Caco-2 (cell line): Measurements from ENCODE around the gene IFI27L1. TPM values are rescaled to one million over a fixed set of nuclear protein-coding genes. Genes with fewer than 3 reads are reported as not detected.

ENCODE experiments used
- BruUV-seq: library from RNA; stranded (reverse); fragments of 400-500 nt; replicated peaks from 2 replicates; lab custom pipeline; 2021; lab: Mats Ljungman, UMichigan
- CTCF ChIA-PET: fragments of 300-600 bp; sonication (Branson Sonifier 250); formaldehyde crosslinking; loops from one replicate; lab custom pipeline; 2022; ENCODE audit warnings: antibody characterized with exemption; lab: Charles Lee
- POLR2A ChIA-PET: fragments of 300-600 bp; sonication (Branson Sonifier 250); formaldehyde crosslinking; loops from one replicate; lab custom pipeline; 2022; ENCODE audit warnings: antibody characterized with exemption; lab: Charles Lee
- DNase-seq, 2 experiments: peaks; one replicate each; pipeline versions ENCODE4 v3.0.0 to v3.0.0-alpha.2; 2020 to 2022
- H3K27me3 ChIP-seq: replicated peaks from 2 replicates; pipeline ENCODE4 v1.6.0; 2011; ENCODE audit warnings: low read length; ENCODE audit not compliant: control insufficient read depth, insufficient read depth
- H3K36me3 ChIP-seq: 2 replicates; pipeline ENCODE4 v1.5.1; 2011; ENCODE audit warnings: low read length; ENCODE audit not compliant: control insufficient read depth, insufficient read depth
- H3K4me1 ChIP-seq: fragments of 250-450 bp; sonication (Bioruptor Pico); 2 replicates; pipeline ENCODE4 v1.5.1; 2020; ENCODE audit warnings: mild to moderate bottlenecking
- H3K4me3 ChIP-seq: 2 replicates; pipeline ENCODE4 v1.5.1; 2011; ENCODE audit warnings: low read depth, mild to moderate bottlenecking, control low read depth, low read length
- H3K9me3 ChIP-seq: fragments of 250-450 bp; sonication (Bioruptor Pico); 2 replicates; pipeline ENCODE4 v1.5.1; 2020; ENCODE audit warnings: mild to moderate bottlenecking, moderate library complexity
- H3K27ac Mint-ChIP-seq: one replicate; pipeline ENCODE4 v1.8.0; 2022; ENCODE audit warnings: mixed read lengths; ENCODE audit not compliant: unreplicated experiment
- H3K27me3 Mint-ChIP-seq: one replicate; pipeline ENCODE4 v1.8.0; 2022; ENCODE audit warnings: mixed read lengths; ENCODE audit not compliant: insufficient read depth, unreplicated experiment
- H3K36me3 Mint-ChIP-seq: one replicate; pipeline ENCODE4 v1.8.0; 2022; ENCODE audit warnings: mild to moderate bottlenecking, mixed read lengths; ENCODE audit not compliant: insufficient read depth, unreplicated experiment
- H3K4me1 Mint-ChIP-seq: one replicate; pipeline ENCODE4 v1.8.0; 2022; ENCODE audit warnings: low read depth, mixed read lengths; ENCODE audit not compliant: unreplicated experiment
- H3K4me3 Mint-ChIP-seq: one replicate; pipeline ENCODE4 v1.8.0; 2022; ENCODE audit warnings: mild to moderate bottlenecking, moderate library complexity, mixed read lengths; ENCODE audit not compliant: unreplicated experiment
- H3K9me3 Mint-ChIP-seq: one replicate; pipeline ENCODE4 v1.8.0; 2022; ENCODE audit warnings: mixed read lengths; ENCODE audit not compliant: unreplicated experiment
- CTCF ChIP-seq, 2 experiments: fragments of 200-600 bp in 1 of 2; IDR thresholded peaks; 1 replicate in 1 of 2; 2 replicates in 1 of 2; pipeline versions ENCODE4 v1.5.1 to v1.8.0; 2011 to 2022; ENCODE audit warnings: antibody characterized with exemption in 1 of 2, control low read depth in 1 of 2, inconsistent platforms in 1 of 2, low read depth in 1 of 2, low read length in 1 of 2, mild to moderate bottlenecking in 1 of 2, moderate library complexity in 1 of 2; ENCODE audit not compliant: insufficient read depth in 1 of 2, severe bottlenecking in 1 of 2, unreplicated experiment in 1 of 2
- intact Hi-C: fragments of 100-400 bp; cut with micrococcal nuclease; formaldehyde crosslinking; loops from one replicate; pipeline ENCODE4 v1.10.0; 2022; ENCODE audit not compliant: unreplicated experiment
- total RNA-seq: library from RNA; stranded (reverse); gene quantifications from 2 replicates; pipeline ENCODE4 v1.2.3, GENCODE V29; 2022

IFI27L1 gene
- total RNA-seq, 1 experiment from 2014 or later: 13.6 TPM

- TF ChIP-seq CTCF (IDR thresholded peaks at IDR 0.05; ENCODE audit: insufficient read depth in 1 of 2, low read depth in 1 of 2, low read length in 1 of 2, severe bottlenecking in 1 of 2, unreplicated experiment in 1 of 2): no peak
Measured at GRCh38 chr14:94058674-94059138, 22.4 kb upstream of the IFI27L1 start.

GRCh38 chr14:94059998-94060397, 21.1 kb upstream of the IFI27L1 start:
- Mint-ChIP-seq H3K27ac (no peak overlapping the region), H3K4me1 (no peaks in the 10 kb centered on the region), H3K36me3 (peaks cover 65% of the 10 kb centered on the region), H3K27me3 (no peaks in the 10 kb centered on the region), H3K9me3 (no peaks in the 10 kb centered on the region), H3K4me3 (no peak overlapping the region)
- intact Hi-C loops: no loop called here
- no peak overlapping the region for H3K4me3 ChIP-seq
- H3K9me3 ChIP-seq: no peaks in the 10 kb centered on the region
- H3K27me3 ChIP-seq: no peaks in the 10 kb centered on the region
- ChIA-PET POLR2A (no interaction called here), CTCF (no interaction called here)
- no peaks in the 10 kb centered on the region; the same call in none of the 2 replicates for H3K36me3 ChIP-seq
- BruUV-seq: no TSS peak
- no peak for DNase-seq
- no peak for TF ChIP-seq CTCF (IDR thresholded peaks at IDR 0.05; ENCODE audit: insufficient read depth in 1 of 2, low read depth in 1 of 2, low read length in 1 of 2, severe bottlenecking in 1 of 2, unreplicated experiment in 1 of 2)
- no peaks in the 10 kb centered on the region for H3K4me1 ChIP-seq

More at GRCh38 chr14:94058674-94059138, 22.4 kb upstream of the IFI27L1 start:
- Mint-ChIP-seq H3K27ac (no peak overlapping the region), H3K4me1 (no peaks in the 10 kb centered on the region), H3K27me3 (no peaks in the 10 kb centered on the region), H3K36me3 (peaks cover 78% of the 10 kb centered on the region), H3K4me3 (no peak overlapping the region), H3K9me3 (no peaks in the 10 kb centered on the region)
- no peaks in the 10 kb centered on the region for H3K27me3 ChIP-seq
- H3K4me3 ChIP-seq: no peak overlapping the region
- intact Hi-C loops: no loop called here
- no peaks in the 10 kb centered on the region; the same call in none of the 2 replicates for H3K36me3 ChIP-seq
- POLR2A ChIA-PET: no interaction called here
- BruUV-seq: no TSS peak
- no peak for DNase-seq
- H3K4me1 ChIP-seq: no peaks in the 10 kb centered on the region
- CTCF ChIA-PET: no interaction called here
- H3K9me3 ChIP-seq: no peaks in the 10 kb centered on the region

GRCh38 chr14:94062344-94062940, 18.7 kb upstream of the IFI27L1 start:
- Mint-ChIP-seq H3K9me3 (peaks cover 11% of the 10 kb centered on the region), H3K4me3 (no peak overlapping the region), H3K36me3 (peaks cover 55% of the 10 kb centered on the region), H3K4me1 (peaks cover 12% of the 10 kb centered on the region), H3K27ac (no peak overlapping the region), H3K27me3 (no peaks in the 10 kb centered on the region)
- no TSS peak for BruUV-seq
- Histone ChIP-seq H3K4me1 (peaks cover 14% of the 10 kb centered on the region; the same call in 1 of the 2 replicates), H3K4me3 (no peak overlapping the region), H3K27me3 (no peaks in the 10 kb centered on the region), H3K36me3 (no peaks in the 10 kb centered on the region; the same call in none of the 2 replicates), H3K9me3 (no peaks in the 10 kb centered on the region)
- POLR2A ChIA-PET: no interaction called here
- DNase-seq: no peak
- CTCF ChIA-PET: no interaction called here
- no peak for TF ChIP-seq CTCF (IDR thresholded peaks at IDR 0.05; ENCODE audit: insufficient read depth in 1 of 2, low read depth in 1 of 2, low read length in 1 of 2, severe bottlenecking in 1 of 2, unreplicated experiment in 1 of 2)
- intact Hi-C loops: no loop called here
